ENCODE measurements around the gene ALKBH3. TPM values are rescaled to one million over a fixed set of nuclear protein-coding genes. Genes with fewer than 3 reads are reported as not detected.

Gene ALKBH3
- total and polyA plus RNA-seq, 4 donors = 7.8 to 17.2 (median 13.8) TPM

DNA sequence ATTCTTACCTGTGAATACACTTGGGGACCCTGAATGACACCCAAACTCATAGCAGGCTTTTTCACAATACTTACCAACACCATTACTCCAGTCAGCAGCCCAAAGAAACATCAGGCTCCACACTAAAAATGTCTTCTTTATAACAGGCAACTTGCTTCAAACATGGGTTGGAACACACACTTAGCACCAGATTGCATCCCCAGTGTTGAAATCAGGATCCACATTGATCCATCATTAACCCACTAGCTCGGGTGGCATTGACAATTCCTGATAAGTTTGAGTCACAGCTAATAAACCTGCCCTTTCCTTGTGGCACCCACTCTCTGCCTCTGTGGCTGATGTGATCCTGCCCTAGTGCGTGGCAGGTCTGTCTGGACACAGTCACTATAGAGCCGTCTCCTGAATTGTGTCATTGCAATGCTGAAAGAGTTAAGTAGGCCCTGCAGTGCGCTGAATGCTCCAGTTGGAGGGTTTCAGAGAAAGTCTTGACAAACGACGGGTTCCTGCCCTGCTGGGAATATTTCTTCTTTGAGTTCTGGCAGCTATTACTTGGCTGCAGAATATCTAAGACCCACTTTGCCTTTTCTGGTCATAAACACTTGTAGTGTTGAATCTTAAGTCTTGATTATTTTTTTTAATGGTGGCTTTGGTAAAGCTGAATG lies 42.2 kb downstream of the ALKBH3 start (continued):
- TF ChIP-seq EGR1 (IDR thresholded peaks at IDR 0.05; ENCODE audit: low read depth in 2 of 2) (no peak), FOXA2 (IDR thresholded peaks at IDR 0.05) (no peak)
- TF ChIP-seq, protein P1, sequence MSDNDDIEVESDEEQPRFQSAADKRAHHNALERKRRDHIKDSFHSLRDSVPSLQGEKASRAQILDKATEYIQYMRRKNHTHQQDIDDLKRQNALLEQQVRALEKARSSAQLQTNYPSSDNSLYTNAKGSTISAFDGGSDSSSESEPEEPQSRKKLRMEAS (IDR thresholded peaks at IDR 0.05) = no peak

DNA sequence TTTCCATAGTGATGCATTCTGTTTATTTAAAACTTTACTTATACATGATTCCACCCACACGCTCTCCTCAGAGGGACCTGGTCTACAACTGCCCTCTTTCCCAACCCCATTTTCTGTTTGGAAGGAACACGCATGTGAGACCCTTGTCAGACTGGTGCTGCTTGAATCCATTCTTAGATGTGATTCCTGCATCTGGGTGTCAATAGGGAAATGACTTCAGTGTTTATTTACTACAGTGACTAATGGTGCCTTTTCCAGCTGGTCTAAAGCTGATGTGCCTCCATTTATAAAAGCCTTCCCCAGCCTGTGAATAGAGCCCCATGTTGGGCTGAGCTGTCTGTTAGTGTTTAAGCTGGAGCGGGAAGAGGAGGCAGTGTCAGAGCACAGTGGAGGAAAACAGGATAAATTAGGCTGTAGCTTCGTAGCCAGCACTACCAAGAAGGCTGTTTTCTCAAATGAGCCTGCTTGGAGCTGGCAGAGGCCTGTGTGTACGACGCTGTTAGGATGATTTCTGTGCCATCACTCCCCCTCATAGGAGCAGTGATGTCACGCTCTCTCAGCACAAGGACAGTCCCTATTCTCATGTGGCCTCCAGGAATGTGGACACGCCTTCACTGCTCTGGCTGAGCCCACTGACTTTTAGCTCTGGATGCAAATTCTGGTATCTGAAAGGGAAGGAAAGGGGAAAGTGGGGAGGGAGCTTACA lies 42.9 kb downstream of the ALKBH3 start:
- Histone ChIP-seq H3K27me3 (ENCODE audit: control insufficient read depth in 4 of 4, insufficient read depth in 4 of 4, low read length in 3 of 4) (no peaks in the 10 kb centered on the region), H3K4me1 (ENCODE audit: control insufficient read depth in 4 of 4, insufficient read depth in 4 of 4, low read length in 3 of 4) (peaks cover 0 to 6% (median 2%) of the 10 kb centered on the region in 4 donors), H3K4me3 (ENCODE audit: low read depth in 1 of 3, low read length in 3 of 3) (no peak overlapping the region), H3K27ac (ENCODE audit: low read depth in 1 of 2, low read length in 2 of 2) (peak overlapping the region; percentile 45 to 76), H3K9me3 (ENCODE audit: control insufficient read depth in 4 of 4, low read length in 3 of 4) (no peaks in the 10 kb centered on the region), H3K9ac (ENCODE audit: low read depth in 1 of 2, low read length in 2 of 2) (no peak overlapping the region), H3K36me3 (ENCODE audit: control insufficient read depth in 4 of 4, insufficient read depth in 3 of 4, low read depth in 1 of 4, low read length in 3 of 4) (peaks cover 0 to 13% (median 7%) of the 10 kb centered on the region in 4 donors)
- no peak for DNase-seq (ENCODE audit: low spot score)
- TF ChIP-seq SP1 (IDR thresholded peaks at IDR 0.05) = no peak
- TF ChIP-seq FOXA1 (IDR thresholded peaks at IDR 0.05) = no peak
- no peak for TF ChIP-seq GABPA (IDR thresholded peaks at IDR 0.05 in 1 of 2, conservative IDR thresholded peaks at IDR 0.05 in 1 of 2)
- TF ChIP-seq FOXA2 (IDR thresholded peaks at IDR 0.05) = no peak
- TF ChIP-seq, protein P1 (IDR thresholded peaks at IDR 0.05) = no peak
- no peak for TF ChIP-seq NR2F2 (IDR thresholded peaks at IDR 0.05)
- TF ChIP-seq YY1 (IDR thresholded peaks at IDR 0.05) = no peak
- WGBS = 83% methylated on average over 8 of the region's 8 CpGs

DNA sequence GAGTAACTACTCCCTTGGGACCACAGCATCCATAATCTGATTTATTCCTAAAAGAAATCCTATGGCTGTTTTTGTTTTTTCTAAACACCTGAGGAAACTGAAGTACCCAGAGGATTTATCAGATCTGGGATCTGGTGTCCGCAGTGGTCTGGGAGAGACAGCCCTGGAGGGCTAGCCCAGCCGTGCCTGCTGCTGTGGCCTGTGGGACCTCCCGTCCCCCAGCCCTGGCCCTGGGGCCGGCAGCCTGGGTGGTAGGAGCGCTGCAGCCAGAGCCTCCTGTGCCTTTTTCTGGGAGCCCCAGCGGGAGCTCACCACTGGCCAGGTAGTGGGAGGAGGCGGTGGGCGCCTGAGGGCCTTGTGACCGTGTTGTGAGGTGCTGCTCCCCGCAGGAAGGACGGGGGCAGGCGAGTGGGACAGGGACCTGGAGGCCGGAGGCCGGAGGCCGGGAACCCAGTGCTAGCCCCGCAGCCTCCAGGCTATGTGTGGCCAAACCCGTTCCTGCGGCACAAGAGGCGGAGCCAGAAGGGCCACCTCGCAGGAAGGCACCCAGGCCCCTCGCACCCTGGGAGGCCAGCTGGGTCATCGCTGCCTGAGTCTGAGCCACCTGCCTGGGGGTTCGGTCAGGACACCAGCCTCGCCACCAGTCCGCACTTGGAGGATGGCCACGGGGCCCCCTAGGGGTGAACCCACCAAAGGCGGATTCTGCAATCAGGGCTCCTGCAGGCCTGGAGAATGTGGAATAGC lies 43.7 kb downstream of the ALKBH3 start:
- Histone ChIP-seq H3K9me3 (ENCODE audit: control insufficient read depth in 4 of 4, low read length in 3 of 4) (no peaks in the 10 kb centered on the region), H3K4me3 (ENCODE audit: low read depth in 1 of 3, low read length in 3 of 3) (no peak overlapping the region), H3K27ac (ENCODE audit: low read depth in 1 of 2, low read length in 2 of 2) (peak overlapping the region; percentile 45 to 76), H3K36me3 (ENCODE audit: control insufficient read depth in 4 of 4, insufficient read depth in 3 of 4, low read depth in 1 of 4, low read length in 3 of 4) (peaks cover 0 to 8% (median 2%) of the 10 kb centered on the region in 4 donors), H3K27me3 (ENCODE audit: control insufficient read depth in 4 of 4, insufficient read depth in 4 of 4, low read length in 3 of 4) (no peaks in the 10 kb centered on the region), H3K9ac (ENCODE audit: low read depth in 1 of 2, low read length in 2 of 2) (no peak overlapping the region), H3K4me1 (ENCODE audit: control insufficient read depth in 4 of 4, insufficient read depth in 4 of 4, low read length in 3 of 4) (peaks cover 0 to 6% (median 2%) of the 10 kb centered on the region in 4 donors)
- no peak for TF ChIP-seq HNF4G (IDR thresholded peaks at IDR 0.05)
- TF ChIP-seq HNF4A (conservative IDR thresholded peaks at IDR 0.05) = no peak
- TF ChIP-seq JUND (IDR thresholded peaks at IDR 0.05) = no peak
- TF ChIP-seq FOXA1 (IDR thresholded peaks at IDR 0.05) = no peak
- no peak for TF ChIP-seq RAD21 (IDR thresholded peaks at IDR 0.05)
- TF ChIP-seq GABPA (IDR thresholded peaks at IDR 0.05 in 1 of 2, conservative IDR thresholded peaks at IDR 0.05 in 1 of 2) = no peak
- no peak for TF ChIP-seq NR2F2 (IDR thresholded peaks at IDR 0.05)
- TF ChIP-seq, protein P2, sequence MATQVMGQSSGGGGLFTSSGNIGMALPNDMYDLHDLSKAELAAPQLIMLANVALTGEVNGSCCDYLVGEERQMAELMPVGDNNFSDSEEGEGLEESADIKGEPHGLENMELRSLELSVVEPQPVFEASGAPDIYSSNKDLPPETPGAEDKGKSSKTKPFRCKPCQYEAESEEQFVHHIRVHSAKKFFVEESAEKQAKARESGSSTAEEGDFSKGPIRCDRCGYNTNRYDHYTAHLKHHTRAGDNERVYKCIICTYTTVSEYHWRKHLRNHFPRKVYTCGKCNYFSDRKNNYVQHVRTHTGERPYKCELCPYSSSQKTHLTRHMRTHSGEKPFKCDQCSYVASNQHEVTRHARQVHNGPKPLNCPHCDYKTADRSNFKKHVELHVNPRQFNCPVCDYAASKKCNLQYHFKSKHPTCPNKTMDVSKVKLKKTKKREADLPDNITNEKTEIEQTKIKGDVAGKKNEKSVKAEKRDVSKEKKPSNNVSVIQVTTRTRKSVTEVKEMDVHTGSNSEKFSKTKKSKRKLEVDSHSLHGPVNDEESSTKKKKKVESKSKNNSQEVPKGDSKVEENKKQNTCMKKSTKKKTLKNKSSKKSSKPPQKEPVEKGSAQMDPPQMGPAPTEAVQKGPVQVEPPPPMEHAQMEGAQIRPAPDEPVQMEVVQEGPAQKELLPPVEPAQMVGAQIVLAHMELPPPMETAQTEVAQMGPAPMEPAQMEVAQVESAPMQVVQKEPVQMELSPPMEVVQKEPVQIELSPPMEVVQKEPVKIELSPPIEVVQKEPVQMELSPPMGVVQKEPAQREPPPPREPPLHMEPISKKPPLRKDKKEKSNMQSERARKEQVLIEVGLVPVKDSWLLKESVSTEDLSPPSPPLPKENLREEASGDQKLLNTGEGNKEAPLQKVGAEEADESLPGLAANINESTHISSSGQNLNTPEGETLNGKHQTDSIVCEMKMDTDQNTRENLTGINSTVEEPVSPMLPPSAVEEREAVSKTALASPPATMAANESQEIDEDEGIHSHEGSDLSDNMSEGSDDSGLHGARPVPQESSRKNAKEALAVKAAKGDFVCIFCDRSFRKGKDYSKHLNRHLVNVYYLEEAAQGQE (IDR thresholded peaks at IDR 0.05) = no peak
- TF ChIP-seq, protein P3, sequence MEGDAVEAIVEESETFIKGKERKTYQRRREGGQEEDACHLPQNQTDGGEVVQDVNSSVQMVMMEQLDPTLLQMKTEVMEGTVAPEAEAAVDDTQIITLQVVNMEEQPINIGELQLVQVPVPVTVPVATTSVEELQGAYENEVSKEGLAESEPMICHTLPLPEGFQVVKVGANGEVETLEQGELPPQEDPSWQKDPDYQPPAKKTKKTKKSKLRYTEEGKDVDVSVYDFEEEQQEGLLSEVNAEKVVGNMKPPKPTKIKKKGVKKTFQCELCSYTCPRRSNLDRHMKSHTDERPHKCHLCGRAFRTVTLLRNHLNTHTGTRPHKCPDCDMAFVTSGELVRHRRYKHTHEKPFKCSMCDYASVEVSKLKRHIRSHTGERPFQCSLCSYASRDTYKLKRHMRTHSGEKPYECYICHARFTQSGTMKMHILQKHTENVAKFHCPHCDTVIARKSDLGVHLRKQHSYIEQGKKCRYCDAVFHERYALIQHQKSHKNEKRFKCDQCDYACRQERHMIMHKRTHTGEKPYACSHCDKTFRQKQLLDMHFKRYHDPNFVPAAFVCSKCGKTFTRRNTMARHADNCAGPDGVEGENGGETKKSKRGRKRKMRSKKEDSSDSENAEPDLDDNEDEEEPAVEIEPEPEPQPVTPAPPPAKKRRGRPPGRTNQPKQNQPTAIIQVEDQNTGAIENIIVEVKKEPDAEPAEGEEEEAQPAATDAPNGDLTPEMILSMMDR (IDR thresholded peaks at IDR 0.05; ENCODE audit: low read depth, low read length, missing input control) = no peak
- no peak for TF ChIP-seq SP1 (IDR thresholded peaks at IDR 0.05)
- TF ChIP-seq, protein P1 (IDR thresholded peaks at IDR 0.05) = no peak
- TF ChIP-seq, protein P4, sequence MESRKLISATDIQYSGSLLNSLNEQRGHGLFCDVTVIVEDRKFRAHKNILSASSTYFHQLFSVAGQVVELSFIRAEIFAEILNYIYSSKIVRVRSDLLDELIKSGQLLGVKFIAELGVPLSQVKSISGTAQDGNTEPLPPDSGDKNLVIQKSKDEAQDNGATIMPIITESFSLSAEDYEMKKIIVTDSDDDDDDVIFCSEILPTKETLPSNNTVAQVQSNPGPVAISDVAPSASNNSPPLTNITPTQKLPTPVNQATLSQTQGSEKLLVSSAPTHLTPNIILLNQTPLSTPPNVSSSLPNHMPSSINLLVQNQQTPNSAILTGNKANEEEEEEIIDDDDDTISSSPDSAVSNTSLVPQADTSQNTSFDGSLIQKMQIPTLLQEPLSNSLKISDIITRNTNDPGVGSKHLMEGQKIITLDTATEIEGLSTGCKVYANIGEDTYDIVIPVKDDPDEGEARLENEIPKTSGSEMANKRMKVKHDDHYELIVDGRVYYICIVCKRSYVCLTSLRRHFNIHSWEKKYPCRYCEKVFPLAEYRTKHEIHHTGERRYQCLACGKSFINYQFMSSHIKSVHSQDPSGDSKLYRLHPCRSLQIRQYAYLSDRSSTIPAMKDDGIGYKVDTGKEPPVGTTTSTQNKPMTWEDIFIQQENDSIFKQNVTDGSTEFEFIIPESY (IDR thresholded peaks at IDR 0.05) = no peak
- TF ChIP-seq, protein P5, sequence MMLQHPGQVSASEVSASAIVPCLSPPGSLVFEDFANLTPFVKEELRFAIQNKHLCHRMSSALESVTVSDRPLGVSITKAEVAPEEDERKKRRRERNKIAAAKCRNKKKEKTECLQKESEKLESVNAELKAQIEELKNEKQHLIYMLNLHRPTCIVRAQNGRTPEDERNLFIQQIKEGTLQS (IDR thresholded peaks at IDR 0.05) = no peak
- TF ChIP-seq EGR1 (IDR thresholded peaks at IDR 0.05; ENCODE audit: low read depth in 2 of 2) = no peak
- TF ChIP-seq YY1 (IDR thresholded peaks at IDR 0.05) = no peak
- no peak for TF ChIP-seq TAF1 (conservative IDR thresholded peaks at IDR 0.05)
- no peak for TF ChIP-seq RXRA (IDR thresholded peaks at IDR 0.05)
- WGBS = 91% methylated on average over 27 of the region's 27 CpGs
- no peak for DNase-seq (ENCODE audit: low spot score)
